ENCODE data around the gene RAB37. TPM values are rescaled to one million over a fixed set of nuclear protein-coding genes. Genes with fewer than 3 reads are reported as not detected.

Gene RAB37
- total and polyA plus RNA-seq, 9 of the 15 experiments (the other 6 are each of a cell fraction or from before 2014, with no cell fraction given): 0.03 to 0.27 (median 0.11) TPM; not detected in 4

DNA sequence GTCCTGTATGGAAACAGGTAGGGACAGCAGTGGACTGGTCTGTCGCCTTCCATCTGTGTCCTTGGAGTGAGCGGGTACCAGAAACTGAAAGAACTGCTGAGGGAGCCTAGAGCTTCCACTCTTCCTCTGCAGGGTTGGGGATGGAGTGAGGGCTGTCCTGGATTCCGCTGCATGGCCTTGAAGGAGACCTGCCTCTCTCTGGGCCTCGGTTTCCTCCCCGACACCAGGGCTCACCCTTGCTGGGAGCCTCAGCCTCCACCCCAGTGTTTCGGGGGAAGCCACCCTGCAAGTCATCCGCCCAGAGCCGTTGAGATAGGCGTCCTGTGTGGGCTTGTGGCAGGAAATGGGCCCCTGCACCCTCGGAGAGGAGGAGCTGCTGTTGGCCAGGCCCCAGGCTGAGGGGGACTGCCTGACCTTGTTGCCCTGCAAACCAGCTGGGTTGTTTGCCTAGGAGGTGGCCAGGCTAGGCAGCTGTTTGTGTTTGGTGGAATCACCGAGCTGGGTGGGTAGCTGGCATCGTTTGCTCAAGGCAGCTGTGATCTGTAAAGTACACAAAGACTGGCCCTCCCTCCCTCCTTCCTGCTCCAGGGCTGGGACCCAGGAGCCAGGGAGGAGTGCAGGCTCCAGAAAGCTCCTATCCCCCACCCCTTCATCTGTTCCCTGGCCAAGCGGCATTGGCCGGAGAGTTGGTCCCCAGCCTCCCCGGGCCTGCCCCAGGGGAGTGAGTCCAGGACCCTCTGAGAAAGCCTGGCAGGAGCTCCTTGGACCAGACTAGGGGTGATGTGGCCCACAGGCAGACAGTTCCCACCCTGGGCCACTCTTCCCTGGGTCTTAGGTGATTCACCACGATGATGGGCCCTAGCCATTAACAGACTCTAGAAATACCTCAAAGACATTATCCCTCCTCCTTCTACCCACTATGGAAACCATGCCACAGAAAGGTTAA is 1.3 kb downstream of the RAB37 start:
- WGBS (ENCODE audit: insufficient coverage, low coverage, missing lambda C conversion rate): 24% methylated on average over 16 of the region's 16 CpGs
- Histone ChIP-seq H3K79me2 (ENCODE audit: control insufficient read depth, insufficient read depth, low read length) (no peaks in the 10 kb centered on the region), H3K27ac (ENCODE audit: extremely low read depth, low read depth, low read length) (no peak overlapping the region), H3K4me1 (replicated peaks in 1 of 2; ENCODE audit: control insufficient read depth in 2 of 2, insufficient read depth in 2 of 2, low read length in 2 of 2) (peaks cover 0 to 20% of the 10 kb centered on the region in 2 experiments; a peak in 3 of 5 replicates), H2AFZ (ENCODE audit: low read depth, low read length) (no peak overlapping the region), H3K9me1 (ENCODE audit: control insufficient read depth, insufficient read depth, low read length) (no peaks in the 10 kb centered on the region), H4K20me1 (replicated peaks; ENCODE audit: control insufficient read depth, insufficient read depth, low read length) (peaks cover 5% of the 10 kb centered on the region; the same call in 1 of the 2 replicates), H3K4me3 (no peak overlapping the region), H3K9me3 (replicated peaks; ENCODE audit: control insufficient read depth, insufficient read depth, low read depth, low read length) (no peaks in the 10 kb centered on the region), H3K27me3 (ENCODE audit: control insufficient read depth in 2 of 2, insufficient read depth in 2 of 2, low read length in 2 of 2) (peaks cover 34 to 75% of the 10 kb centered on the region in 2 experiments; a peak in 4 of 5 replicates), H3K9ac (ENCODE audit: insufficient read depth in 1 of 2, low read depth in 2 of 2, low read length in 2 of 2) (no peak overlapping the region; a peak in 1 of 4 replicates), H3K4me2 (ENCODE audit: insufficient read depth, low read length) (no peak overlapping the region), H3K36me3 (ENCODE audit: control insufficient read depth, insufficient read depth, low read length) (no peaks in the 10 kb centered on the region)
- BruUV-seq (replicated peaks): no TSS peak
- ChIA-PET CTCF (ENCODE audit: low intra/inter-chr PET ratio) (interaction anchor here (2.6 kb wide), 1 partner anchor 81 kb away, joined by 15 read pairs; no protein-coding TSS in a partner anchor), POLR2A (interaction anchor here (0.6 to 1.0 kb wide), 4 partner anchors 39 to 1452 kb away, joined by 3 to 4 read pairs (median 4); no protein-coding TSS in a partner anchor)
- in situ Hi-C loops (cut with MboI): no loop called here
- ATAC-seq (peak; percentile 8; the same call in 1 of the 3 replicates), DNase-seq (ENCODE audit: extremely low read depth in 1 of 4, low spot score in 3 of 4) (peak in 1 of 4 experiments; percentile 18), FAIRE-seq (no peak)
- TF ChIP-seq, protein P1, sequence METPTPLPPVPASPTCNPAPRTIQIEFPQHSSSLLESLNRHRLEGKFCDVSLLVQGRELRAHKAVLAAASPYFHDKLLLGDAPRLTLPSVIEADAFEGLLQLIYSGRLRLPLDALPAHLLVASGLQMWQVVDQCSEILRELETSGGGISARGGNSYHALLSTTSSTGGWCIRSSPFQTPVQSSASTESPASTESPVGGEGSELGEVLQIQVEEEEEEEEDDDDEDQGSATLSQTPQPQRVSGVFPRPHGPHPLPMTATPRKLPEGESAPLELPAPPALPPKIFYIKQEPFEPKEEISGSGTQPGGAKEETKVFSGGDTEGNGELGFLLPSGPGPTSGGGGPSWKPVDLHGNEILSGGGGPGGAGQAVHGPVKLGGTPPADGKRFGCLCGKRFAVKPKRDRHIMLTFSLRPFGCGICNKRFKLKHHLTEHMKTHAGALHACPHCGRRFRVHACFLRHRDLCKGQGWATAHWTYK (CRISPR knock-in tag; IDR thresholded peaks at IDR 0.05): 0 out of 2 replicates have a peak, but pooled peaks have one; percentile 37
- no peak for TF ChIP-seq SIN3B (IDR thresholded peaks at IDR 0.05; ENCODE audit: low read depth)
- intact Hi-C loops (cut with micrococcal nuclease): no loop called here

Measured in K562 (cell line).